Effector memory CD4-positive, alpha-beta T cell (primary cell): ENCODE results near the gene WBP1L.
"Not testable (repeated sequence)": the region's sequence is repeated elsewhere in the genome, so short reads cannot be mapped to it uniquely, and the experiment has no call there.

Experiments used
- DNase-seq, 3 donors: peaks; one replicate each; pipeline ENCODE4 v3.0.0-alpha.2; 2020
- H3K27ac ChIP-seq: 2 replicates; pipeline ENCODE4 v1.7.0; 2013; ENCODE audit warnings: mild to moderate bottlenecking, low read length, moderate library complexity; ENCODE audit not compliant: insufficient read depth, poor library complexity, severe bottlenecking
- H3K27me3 ChIP-seq: replicated peaks from 2 replicates; pipeline ENCODE4 v1.7.0; 2013; ENCODE audit warnings: mild to moderate bottlenecking, low read length; ENCODE audit not compliant: insufficient read depth, control insufficient read depth, poor library complexity, severe bottlenecking
- H3K36me3 ChIP-seq: 2 replicates; pipeline ENCODE4 v1.7.0; 2013; ENCODE audit warnings: mild to moderate bottlenecking, low read length, moderate library complexity; ENCODE audit not compliant: control insufficient read depth, insufficient read depth
- H3K4me1 ChIP-seq: 2 replicates; pipeline ENCODE4 v1.7.0; 2013; ENCODE audit warnings: low read length, mild to moderate bottlenecking; ENCODE audit not compliant: control insufficient read depth, insufficient read depth, poor library complexity, severe bottlenecking
- H3K4me3 ChIP-seq: 2 replicates; pipeline ENCODE4 v1.7.0; 2013; ENCODE audit warnings: low read length, low read depth, mild to moderate bottlenecking; ENCODE audit not compliant: insufficient read depth, poor library complexity, severe bottlenecking
- H3K9me3 ChIP-seq: 2 replicates; pipeline ENCODE4 v1.7.0; 2013; ENCODE audit warnings: mild to moderate bottlenecking, low read length, moderate library complexity; ENCODE audit not compliant: control insufficient read depth

Gene WBP1L

DNA sequence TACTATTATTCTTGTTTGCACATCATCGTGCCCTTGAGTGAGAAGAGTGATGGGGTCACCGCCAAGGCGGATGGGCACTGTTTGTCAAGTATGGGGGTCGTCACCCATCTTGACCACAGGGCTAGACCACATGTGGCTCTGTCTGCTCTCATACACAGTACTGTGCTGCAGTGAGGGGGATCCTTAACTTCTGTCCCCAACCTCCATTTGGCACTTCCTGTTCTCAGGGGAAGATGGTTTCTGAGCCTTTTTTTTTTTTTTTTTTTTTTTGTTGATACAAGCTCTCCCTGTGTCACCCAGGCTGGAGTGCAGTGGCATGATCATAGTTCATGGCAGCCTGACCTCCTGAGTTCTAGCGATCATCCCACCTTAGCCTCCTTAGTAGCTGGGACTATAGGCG, 13.6 kb downstream of the WBP1L start:
- no peak for DNase-seq
- H3K36me3 ChIP-seq = no peaks in the 10 kb centered on the region
- no peaks in the 10 kb centered on the region for H3K9me3 ChIP-seq
- H3K27ac ChIP-seq = no peak overlapping the region
- H3K4me3 ChIP-seq = no peak overlapping the region
- no peaks in the 10 kb centered on the region for H3K27me3 ChIP-seq
- H3K4me1 ChIP-seq = peaks cover 9% of the 10 kb centered on the region

DNA sequence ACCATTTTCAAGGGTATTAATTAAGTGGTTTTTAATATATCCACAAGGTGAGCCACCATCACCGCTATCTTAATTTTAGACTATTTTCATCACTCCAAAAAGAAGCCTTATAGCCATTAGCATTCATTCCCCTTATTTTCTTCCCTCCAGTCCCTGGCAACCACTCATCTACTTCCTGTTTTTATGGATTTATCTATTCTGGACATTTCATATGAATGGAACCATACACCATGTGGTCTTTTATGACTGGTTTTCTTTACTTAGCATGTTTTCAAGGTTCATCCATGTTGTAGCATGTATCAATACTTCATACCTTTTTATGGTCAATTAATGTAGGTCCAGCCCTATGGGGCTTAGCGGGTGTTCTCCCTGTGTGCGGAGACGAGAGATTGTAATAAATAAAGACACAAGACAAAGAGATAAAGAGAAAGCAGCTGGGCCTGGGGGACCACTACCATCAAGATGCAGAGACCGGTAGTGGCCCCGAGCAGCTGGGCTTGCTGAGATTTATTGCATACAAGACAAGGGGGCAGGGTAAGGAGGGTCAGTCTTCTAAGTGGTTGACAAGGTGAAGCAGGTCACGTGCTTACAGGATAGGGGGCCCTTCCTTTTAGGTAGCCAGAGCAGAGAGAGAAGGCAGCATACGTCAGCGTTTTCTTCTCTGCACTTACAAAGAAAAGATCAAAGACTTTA, 14.6 kb downstream of the WBP1L start:
- Histone ChIP-seq H3K36me3 (peaks cover 8% of the 10 kb centered on the region), H3K27me3 (no peaks in the 10 kb centered on the region), H3K9me3 (no peaks in the 10 kb centered on the region), H3K4me3 (no peak overlapping the region), H3K4me1 (no peaks in the 10 kb centered on the region), H3K27ac (no peak overlapping the region)
- DNase-seq = no peak

DNA sequence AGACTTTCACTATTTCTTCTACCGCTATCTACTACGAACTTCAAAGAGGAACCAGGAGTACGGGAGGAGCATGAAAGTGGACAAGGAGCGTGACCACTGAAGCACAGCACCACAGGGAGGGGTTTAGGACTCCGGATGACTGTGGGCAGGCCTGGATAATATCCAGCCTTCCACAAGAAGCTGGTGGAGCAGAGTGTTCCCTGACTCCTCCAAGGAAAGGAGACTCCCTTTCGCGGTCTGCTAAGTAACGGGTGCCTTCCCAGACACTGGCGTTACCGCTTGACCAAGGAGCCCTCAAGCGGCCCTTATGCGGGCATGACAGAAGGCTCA, 15.2 kb downstream of the WBP1L start:
- not testable (repeated sequence) for H3K4me1 ChIP-seq, H3K4me3 ChIP-seq, H3K27me3 ChIP-seq, DNase-seq, H3K9me3 ChIP-seq, H3K27ac ChIP-seq
- peaks cover 11% of the 10 kb centered on the region for H3K36me3 ChIP-seq

DNA sequence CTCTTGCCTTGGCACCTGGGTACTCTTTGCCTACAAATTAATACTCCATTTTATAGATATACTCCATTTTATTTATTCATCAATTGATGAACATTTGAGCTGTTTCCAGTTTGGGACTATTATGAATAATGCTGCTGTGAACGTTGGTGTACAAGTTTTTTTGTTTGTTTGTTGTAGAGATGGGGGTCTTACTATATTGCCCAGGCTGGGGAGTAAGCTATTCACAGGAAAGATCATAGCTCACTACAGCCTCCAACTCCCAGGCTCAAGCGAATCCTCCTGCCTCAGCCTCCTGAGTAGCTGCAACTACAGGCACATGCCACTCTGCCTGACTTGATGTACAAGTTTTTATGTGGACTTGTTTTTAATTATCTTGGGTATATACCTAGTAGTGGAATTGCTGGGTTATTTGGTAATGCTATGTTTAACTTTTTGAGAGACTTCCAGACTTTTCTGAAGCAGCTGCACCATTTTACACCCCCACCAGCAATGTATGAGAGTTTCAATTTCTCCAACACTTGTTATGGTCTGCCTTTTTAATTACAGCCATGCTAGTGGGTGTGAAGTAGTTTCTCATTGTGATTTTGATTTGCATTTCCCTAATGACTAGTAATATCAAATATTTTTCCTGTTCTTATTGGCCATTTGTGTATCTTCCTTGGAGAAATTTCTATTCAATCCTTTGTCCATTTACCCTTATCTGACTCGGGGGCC, 15.9 kb downstream of the WBP1L start:
- H3K36me3 ChIP-seq = peaks cover 11% of the 10 kb centered on the region
- no peak overlapping the region for H3K27ac ChIP-seq
- DNase-seq = no peak
- H3K27me3 ChIP-seq = no peaks in the 10 kb centered on the region
- no peaks in the 10 kb centered on the region for H3K9me3 ChIP-seq
- H3K4me3 ChIP-seq = no peak overlapping the region
- H3K4me1 ChIP-seq = no peaks in the 10 kb centered on the region

DNA sequence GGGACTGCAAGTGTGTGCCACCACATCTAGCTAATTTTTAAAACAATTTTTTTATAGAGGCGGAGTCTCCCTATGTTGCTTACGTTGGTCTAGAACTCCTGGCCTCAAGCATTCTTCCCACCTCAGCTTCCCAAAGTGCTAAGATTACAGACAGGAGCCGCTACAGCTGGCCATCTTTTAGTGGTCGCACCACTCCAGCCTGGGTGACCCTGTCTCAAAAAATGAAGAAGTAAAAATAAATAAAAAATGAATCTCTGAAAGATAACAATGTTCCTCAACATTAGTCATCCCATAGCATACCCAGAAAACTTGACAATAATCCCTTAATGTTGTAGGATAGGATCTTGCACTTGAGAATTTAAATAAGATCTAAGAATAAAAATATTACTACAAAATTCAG, 18.2 kb downstream of the WBP1L start:
- no peak overlapping the region for H3K4me3 ChIP-seq
- H3K4me1 ChIP-seq = peaks cover under 1% of the 10 kb centered on the region
- H3K9me3 ChIP-seq = no peaks in the 10 kb centered on the region
- no peaks in the 10 kb centered on the region for H3K27me3 ChIP-seq
- H3K36me3 ChIP-seq = peaks cover 11% of the 10 kb centered on the region
- no peak for DNase-seq
- H3K27ac ChIP-seq = no peak overlapping the region

DNA sequence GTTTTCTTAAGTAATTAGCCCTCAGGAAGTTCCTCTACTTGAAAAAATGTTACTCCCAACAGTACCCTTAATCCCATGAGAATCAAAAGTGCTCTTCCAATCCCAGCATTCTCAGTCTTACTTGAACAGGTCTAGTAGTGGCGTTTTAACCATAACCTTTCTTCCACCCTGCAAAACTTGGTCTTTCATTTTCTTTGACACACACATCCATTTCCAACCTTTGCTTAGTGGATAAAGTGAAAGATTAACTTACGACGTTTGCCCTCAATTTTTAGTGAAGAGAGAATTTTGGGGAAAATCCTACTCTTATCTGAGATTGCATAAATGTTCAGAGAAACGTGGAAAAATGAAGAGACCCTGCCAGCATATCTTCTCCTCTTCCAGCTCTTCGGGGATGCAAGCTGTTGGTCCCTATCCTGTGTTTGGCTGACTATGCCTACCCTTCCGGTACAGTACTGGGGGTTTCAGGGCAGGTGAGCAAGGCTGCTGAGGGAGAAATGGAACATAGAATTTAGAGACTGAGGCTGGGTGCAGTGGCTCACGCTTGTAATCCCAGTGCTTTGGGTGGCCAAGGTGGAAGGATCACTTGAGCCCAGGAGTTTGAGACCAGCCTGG, 18.8 kb downstream of the WBP1L start:
- DNase-seq = no peak
- no peak overlapping the region for H3K27ac ChIP-seq
- H3K36me3 ChIP-seq = peaks cover 11% of the 10 kb centered on the region
- H3K9me3 ChIP-seq = no peaks in the 10 kb centered on the region
- no peaks in the 10 kb centered on the region for H3K27me3 ChIP-seq
- peaks cover 5% of the 10 kb centered on the region for H3K4me1 ChIP-seq
- H3K4me3 ChIP-seq = no peak overlapping the region

DNA sequence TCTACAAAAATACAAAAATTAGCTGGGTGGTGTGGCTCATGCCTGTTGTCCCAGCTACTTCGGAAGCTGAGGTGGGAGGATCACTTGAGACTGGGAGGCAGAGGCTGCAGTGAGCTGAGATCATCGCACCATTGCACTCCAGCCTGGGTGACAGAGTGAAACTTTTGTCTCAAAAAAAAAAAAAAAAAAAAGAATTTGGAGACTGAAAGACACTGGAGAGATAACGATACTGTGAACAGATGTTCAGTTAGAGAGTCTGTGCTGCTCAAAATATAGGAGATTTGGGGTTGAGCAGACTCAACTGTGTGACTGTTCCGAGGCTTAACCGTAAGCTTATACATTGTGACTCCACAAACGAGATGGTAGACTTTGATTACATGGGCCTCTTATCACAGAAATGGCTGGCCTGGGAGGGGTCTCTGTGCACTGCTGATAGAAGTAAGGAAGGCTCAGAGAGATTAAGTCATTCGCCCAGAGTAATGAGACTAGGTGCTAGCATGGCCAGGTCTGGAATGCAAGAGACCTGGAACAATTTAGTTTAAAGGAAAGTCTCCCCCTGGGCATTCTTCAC, 19.4 kb downstream of the WBP1L start:
- peaks cover 5% of the 10 kb centered on the region for H3K4me1 ChIP-seq
- no peaks in the 10 kb centered on the region for H3K27me3 ChIP-seq
- H3K36me3 ChIP-seq = peaks cover 11% of the 10 kb centered on the region
- H3K27ac ChIP-seq = no peak overlapping the region
- no peak for DNase-seq
- no peak overlapping the region for H3K4me3 ChIP-seq
- H3K9me3 ChIP-seq = no peaks in the 10 kb centered on the region

DNA sequence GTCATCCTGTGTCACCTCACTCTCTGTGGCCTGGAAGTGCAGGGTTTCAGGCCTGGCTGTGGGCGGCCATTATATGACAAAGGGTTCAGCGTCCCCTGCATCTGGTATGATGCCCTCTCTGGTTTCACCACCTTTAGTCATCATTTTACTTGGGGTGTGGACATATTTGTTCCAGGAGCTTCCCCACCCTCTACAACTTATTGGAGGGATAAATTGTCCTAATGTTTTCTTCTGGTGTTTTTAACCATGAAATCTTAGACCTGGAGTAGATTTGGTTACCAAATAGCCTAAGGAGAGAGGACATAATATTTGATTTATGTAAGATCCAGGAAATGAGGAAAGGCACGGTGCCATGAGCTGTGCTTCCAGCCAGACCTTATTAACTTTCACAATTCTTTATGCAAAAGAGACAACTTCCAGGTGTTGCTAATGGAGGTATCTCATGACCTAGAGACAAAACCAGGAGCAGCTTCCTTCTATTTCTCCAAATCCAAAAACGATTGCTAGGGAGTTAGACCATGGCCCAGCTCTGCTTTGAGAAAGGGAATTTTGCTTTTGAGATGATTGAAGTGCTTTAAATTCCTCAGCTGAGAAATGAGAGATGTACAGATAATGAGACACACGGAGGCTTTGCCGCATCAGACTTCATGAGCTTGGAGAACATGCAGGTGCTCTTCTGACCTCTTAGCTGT, 20.9 kb downstream of the WBP1L start:
- DNase-seq = no peak
- H3K27ac ChIP-seq = no peak overlapping the region
- H3K4me1 ChIP-seq = peaks cover 5% of the 10 kb centered on the region
- no peaks in the 10 kb centered on the region for H3K9me3 ChIP-seq
- H3K36me3 ChIP-seq = peaks cover 11% of the 10 kb centered on the region
- no peaks in the 10 kb centered on the region for H3K27me3 ChIP-seq
- no peak overlapping the region for H3K4me3 ChIP-seq

DNA sequence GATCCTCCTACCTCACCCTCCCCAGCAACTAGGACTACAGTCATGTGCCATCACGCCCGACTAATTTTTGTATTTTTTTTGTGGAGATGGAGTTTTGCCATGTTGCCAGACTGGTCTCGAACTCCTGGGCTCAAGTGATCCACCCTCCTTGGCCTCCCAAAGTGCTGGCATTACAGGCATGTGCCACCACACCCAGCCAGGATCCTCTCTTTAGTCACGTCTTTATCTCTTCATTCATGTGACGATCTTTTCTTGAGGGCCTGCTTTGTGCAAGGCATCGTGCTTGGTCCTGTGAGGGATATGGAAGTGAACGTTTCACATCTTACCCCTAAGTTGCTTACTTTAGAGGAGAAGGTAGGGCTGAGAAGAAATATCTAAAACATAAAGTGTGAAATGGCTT, 21.6 kb downstream of the WBP1L start:
- no peak for DNase-seq
- H3K27me3 ChIP-seq = no peaks in the 10 kb centered on the region
- no peaks in the 10 kb centered on the region for H3K9me3 ChIP-seq
- H3K27ac ChIP-seq = no peak overlapping the region
- peaks cover 5% of the 10 kb centered on the region for H3K4me1 ChIP-seq
- H3K4me3 ChIP-seq = no peak overlapping the region
- peaks cover 11% of the 10 kb centered on the region for H3K36me3 ChIP-seq
